Panc1 (cell line): ENCODE measurements around the gene RIC3. TPM values are rescaled to one million over a fixed set of nuclear protein-coding genes. Genes with fewer than 3 reads are reported as not detected.

Experiments used
- ATAC-seq: fragments of 200-7000 bp; cut with Tn5 transposase; 2 replicates; pipeline ENCODE4 v1.9.1; 2020; ENCODE audit warnings: mild to moderate bottlenecking, moderate library complexity
- BruUV-seq: library from RNA; stranded (reverse); fragments of 400-500 nt; replicated peaks from 2 replicates; lab custom pipeline; 2021; lab: Mats Ljungman, UMichigan
- CTCF ChIA-PET: fragments of 300-600 bp; sonication (Branson Sonifier 250); formaldehyde crosslinking; loops from one replicate; lab custom pipeline; 2022; ENCODE audit warnings: antibody characterized with exemption; lab: Charles Lee
- POLR2A ChIA-PET: fragments of 300-600 bp; sonication (Branson Sonifier 250); formaldehyde crosslinking; loops from one replicate; lab custom pipeline; 2022; ENCODE audit warnings: antibody characterized with exemption; lab: Charles Lee
- DNase-seq: peaks from one replicate; pipeline ENCODE4 v3.0.0-alpha.2; 2010; ENCODE audit warnings: low read depth, low spot score
- H3K27ac ChIP-seq: 2 replicates; pipeline ENCODE4 v1.5.1; 2011; ENCODE audit warnings: mild to moderate bottlenecking, low read length, inconsistent platforms
- H3K27me3 ChIP-seq: fragments of 200-500 bp; sonication (Bioruptor generic); 2 replicates; pipeline ENCODE4 v1.6.0; 2014; ENCODE audit warnings: low read length, inconsistent platforms; ENCODE audit not compliant: control insufficient read depth, insufficient read depth
- H3K36me3 ChIP-seq: fragments of 200-500 bp; sonication (Bioruptor generic); 2 replicates; pipeline ENCODE4 v1.5.1; 2014; ENCODE audit warnings: inconsistent platforms, mild to moderate bottlenecking, low read length, moderate library complexity; ENCODE audit not compliant: control insufficient read depth, insufficient read depth
- H3K4me1 ChIP-seq: 2 replicates; pipeline ENCODE4 v1.5.1; 2011; ENCODE audit warnings: inconsistent platforms, mild to moderate bottlenecking, low read length, moderate library complexity; ENCODE audit not compliant: control insufficient read depth, insufficient read depth
- H3K4me3 ChIP-seq, 2 experiments: 2 replicates each; pipeline ENCODE4 v1.5.1; 2011 to 2012; ENCODE audit warnings: low read depth in 2 of 2, low read length in 2 of 2, mild to moderate bottlenecking in 2 of 2, inconsistent platforms in 1 of 2, moderate library complexity in 1 of 2
- H3K9me3 ChIP-seq: fragments of 200-500 bp; sonication (Bioruptor generic); 2 replicates; pipeline ENCODE4 v1.5.1; 2014; ENCODE audit warnings: low read depth, mild to moderate bottlenecking, inconsistent platforms, low read length, moderate library complexity; ENCODE audit not compliant: control insufficient read depth, insufficient read depth
- POLR2AphosphoS5 ChIP-seq: IDR thresholded peaks from 2 replicates; pipeline ENCODE4 v1.6.1; 2012; ENCODE audit warnings: mild to moderate bottlenecking, low read depth, low read length, moderate library complexity
- SIN3A ChIP-seq: IDR thresholded peaks from 2 replicates; pipeline ENCODE4 v1.6.1; 2012; ENCODE audit warnings: low read depth, mild to moderate bottlenecking, low read length, moderate library complexity, borderline replicate concordance; ENCODE audit not compliant: insufficient read depth
- TCF7L2 ChIP-seq: IDR thresholded peaks from 2 replicates; pipeline ENCODE4 v1.6.1; 2011; ENCODE audit warnings: mild to moderate bottlenecking, low read depth, low read length, inconsistent platforms
- in situ Hi-C: cut with HindIII; loops from 2 replicates; pipeline ENCODE4 v1.10.0; 2016; ENCODE audit warnings: low sequenced_read_pairs, low pct_unique_long_range_greater_than_20kb
- intact Hi-C: fragments of 100-400 bp; cut with micrococcal nuclease; formaldehyde crosslinking; loops from one replicate; pipeline ENCODE4 v1.10.0; 2022; ENCODE audit not compliant: unreplicated experiment
- total RNA-seq: library from RNA; stranded (reverse); gene quantifications from one replicate; pipeline ENCODE4 v1.2.1, GENCODE V29; 2021; ENCODE audit not compliant: unreplicated experiment
- TF ChIP-seq, protein P1 (sequence below), 2 experiments: IDR thresholded peaks; 2 replicates each; pipeline ENCODE4 v1.6.1; 2011 to 2012; ENCODE audit warnings: low read depth in 2 of 2, control low read depth in 1 of 2, low read length in 1 of 2, mild to moderate bottlenecking in 1 of 2, moderate library complexity in 1 of 2; ENCODE audit not compliant: insufficient read depth in 1 of 2
- TF ChIP-seq, protein P2 (sequence below): fragments of 450-650 bp; IDR thresholded peaks from 2 replicates; pipeline ENCODE4 v1.5.1; 2017; ENCODE audit warnings: mild to moderate bottlenecking

Gene RIC3
- total RNA-seq, 1 experiment from 2014 or later: 4.2 TPM

DNA sequence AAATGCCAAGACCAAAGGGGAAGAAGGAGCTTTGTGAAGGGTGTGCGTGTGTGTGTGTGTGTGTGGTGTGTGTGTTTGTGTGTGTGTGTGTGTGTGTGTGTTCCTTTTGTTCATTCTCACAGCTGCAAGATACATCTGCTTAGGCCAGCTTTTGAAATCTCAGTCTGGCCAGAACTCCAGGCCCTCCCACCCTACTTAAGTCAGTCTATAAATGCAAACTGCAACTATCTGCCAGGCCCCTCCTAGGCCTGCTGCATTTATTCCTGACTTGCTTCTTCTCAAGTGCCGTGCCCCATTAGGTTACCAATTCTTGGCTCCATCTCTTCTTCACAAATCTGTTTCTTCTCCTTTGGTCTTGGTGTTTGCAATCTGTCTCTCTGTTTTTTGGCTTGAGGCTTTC, 21.6 kb upstream of the RIC3 start:
- POLR2A ChIA-PET: no interaction called here
- in situ Hi-C loops: no loop called here
- no peak for ATAC-seq

DNA sequence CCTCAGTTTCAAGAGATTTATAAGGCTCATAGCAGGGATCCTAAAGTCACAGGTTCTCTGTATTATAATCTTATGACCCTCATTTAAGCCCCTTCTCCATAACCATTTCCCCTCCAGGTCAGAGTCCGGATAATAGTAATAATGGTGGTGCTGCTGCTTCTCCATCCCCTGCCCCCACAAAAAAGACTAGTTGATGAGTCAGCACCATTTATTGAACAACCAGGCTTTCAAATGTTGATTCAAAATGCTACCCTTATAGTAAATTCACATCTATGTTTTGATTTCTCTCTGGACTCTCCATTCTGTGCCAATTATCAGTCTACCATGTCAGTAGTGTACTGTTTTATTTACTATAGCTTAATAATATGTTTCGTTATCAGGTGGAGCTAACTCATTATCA, 17.6 kb upstream of the RIC3 start:
- POLR2A ChIA-PET: no interaction called here
- Histone ChIP-seq H3K4me1 (no peaks in the 10 kb centered on the region), H3K4me3 (no peak overlapping the region), H3K36me3 (no peaks in the 10 kb centered on the region), H3K9me3 (no peaks in the 10 kb centered on the region), H3K27me3 (peaks cover 8% of the 10 kb centered on the region; the same call in 1 of the 2 replicates), H3K27ac (no peak overlapping the region)
- intact Hi-C loops (no loop called here), in situ Hi-C loops (no loop called here)
- no TSS peak for BruUV-seq
- DNase-seq (no peak), ATAC-seq (no peak)
- no peak for TF ChIP-seq POLR2AphosphoS5
- TF ChIP-seq TCF7L2: no peak
- TF ChIP-seq, protein P1, sequence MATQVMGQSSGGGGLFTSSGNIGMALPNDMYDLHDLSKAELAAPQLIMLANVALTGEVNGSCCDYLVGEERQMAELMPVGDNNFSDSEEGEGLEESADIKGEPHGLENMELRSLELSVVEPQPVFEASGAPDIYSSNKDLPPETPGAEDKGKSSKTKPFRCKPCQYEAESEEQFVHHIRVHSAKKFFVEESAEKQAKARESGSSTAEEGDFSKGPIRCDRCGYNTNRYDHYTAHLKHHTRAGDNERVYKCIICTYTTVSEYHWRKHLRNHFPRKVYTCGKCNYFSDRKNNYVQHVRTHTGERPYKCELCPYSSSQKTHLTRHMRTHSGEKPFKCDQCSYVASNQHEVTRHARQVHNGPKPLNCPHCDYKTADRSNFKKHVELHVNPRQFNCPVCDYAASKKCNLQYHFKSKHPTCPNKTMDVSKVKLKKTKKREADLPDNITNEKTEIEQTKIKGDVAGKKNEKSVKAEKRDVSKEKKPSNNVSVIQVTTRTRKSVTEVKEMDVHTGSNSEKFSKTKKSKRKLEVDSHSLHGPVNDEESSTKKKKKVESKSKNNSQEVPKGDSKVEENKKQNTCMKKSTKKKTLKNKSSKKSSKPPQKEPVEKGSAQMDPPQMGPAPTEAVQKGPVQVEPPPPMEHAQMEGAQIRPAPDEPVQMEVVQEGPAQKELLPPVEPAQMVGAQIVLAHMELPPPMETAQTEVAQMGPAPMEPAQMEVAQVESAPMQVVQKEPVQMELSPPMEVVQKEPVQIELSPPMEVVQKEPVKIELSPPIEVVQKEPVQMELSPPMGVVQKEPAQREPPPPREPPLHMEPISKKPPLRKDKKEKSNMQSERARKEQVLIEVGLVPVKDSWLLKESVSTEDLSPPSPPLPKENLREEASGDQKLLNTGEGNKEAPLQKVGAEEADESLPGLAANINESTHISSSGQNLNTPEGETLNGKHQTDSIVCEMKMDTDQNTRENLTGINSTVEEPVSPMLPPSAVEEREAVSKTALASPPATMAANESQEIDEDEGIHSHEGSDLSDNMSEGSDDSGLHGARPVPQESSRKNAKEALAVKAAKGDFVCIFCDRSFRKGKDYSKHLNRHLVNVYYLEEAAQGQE (IDR thresholded peaks at IDR 0.05; ENCODE audit: insufficient read depth in 1 of 2, low read depth in 2 of 2, low read length in 1 of 2): no peak
- TF ChIP-seq SIN3A: no peak
- TF ChIP-seq, protein P2, sequence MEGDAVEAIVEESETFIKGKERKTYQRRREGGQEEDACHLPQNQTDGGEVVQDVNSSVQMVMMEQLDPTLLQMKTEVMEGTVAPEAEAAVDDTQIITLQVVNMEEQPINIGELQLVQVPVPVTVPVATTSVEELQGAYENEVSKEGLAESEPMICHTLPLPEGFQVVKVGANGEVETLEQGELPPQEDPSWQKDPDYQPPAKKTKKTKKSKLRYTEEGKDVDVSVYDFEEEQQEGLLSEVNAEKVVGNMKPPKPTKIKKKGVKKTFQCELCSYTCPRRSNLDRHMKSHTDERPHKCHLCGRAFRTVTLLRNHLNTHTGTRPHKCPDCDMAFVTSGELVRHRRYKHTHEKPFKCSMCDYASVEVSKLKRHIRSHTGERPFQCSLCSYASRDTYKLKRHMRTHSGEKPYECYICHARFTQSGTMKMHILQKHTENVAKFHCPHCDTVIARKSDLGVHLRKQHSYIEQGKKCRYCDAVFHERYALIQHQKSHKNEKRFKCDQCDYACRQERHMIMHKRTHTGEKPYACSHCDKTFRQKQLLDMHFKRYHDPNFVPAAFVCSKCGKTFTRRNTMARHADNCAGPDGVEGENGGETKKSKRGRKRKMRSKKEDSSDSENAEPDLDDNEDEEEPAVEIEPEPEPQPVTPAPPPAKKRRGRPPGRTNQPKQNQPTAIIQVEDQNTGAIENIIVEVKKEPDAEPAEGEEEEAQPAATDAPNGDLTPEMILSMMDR: 0 out of 2 replicates have a peak, but pooled peaks have one; percentile 2
- CTCF ChIA-PET: no interaction called here

More for the DNA sequence above, 21.6 kb upstream of the RIC3 start:
- intact Hi-C loops: no loop called here
- CTCF ChIA-PET: interaction anchor here (0.8 to 1.8 kb wide), 2 partner anchors 73 to 376 kb away, joined by 5 to 13 read pairs; partner anchors contain the start of gene LMO1
- Histone ChIP-seq H3K4me3 (no peak overlapping the region), H3K27ac (no peak overlapping the region), H3K27me3 (peaks cover 16% of the 10 kb centered on the region), H3K9me3 (no peaks in the 10 kb centered on the region), H3K36me3 (no peaks in the 10 kb centered on the region), H3K4me1 (no peaks in the 10 kb centered on the region)
- no peak for DNase-seq
- BruUV-seq: no TSS peak
- TF ChIP-seq, protein P1 (IDR thresholded peaks at IDR 0.05; ENCODE audit: insufficient read depth in 1 of 2, low read depth in 2 of 2, low read length in 1 of 2): no peak
- TF ChIP-seq SIN3A: no peak
- TF ChIP-seq, protein P2: no peak
- TF ChIP-seq TCF7L2: no peak
- TF ChIP-seq POLR2AphosphoS5: no peak
